HG03097 (cell line): ENCODE measurements around the gene NEK9.
"Not testable (repeated sequence)": the region's sequence is repeated elsewhere in the genome, so short reads cannot be mapped to it uniquely, and the experiment has no call there.

ENCODE experiments used
- ATAC-seq: cut with Tn5 transposase; IDR thresholded peaks from one replicate; pipeline ENCODE4 v1.9.1; 2021; ENCODE audit not compliant: unreplicated experiment, low FRiP score

NEK9 gene

DNA sequence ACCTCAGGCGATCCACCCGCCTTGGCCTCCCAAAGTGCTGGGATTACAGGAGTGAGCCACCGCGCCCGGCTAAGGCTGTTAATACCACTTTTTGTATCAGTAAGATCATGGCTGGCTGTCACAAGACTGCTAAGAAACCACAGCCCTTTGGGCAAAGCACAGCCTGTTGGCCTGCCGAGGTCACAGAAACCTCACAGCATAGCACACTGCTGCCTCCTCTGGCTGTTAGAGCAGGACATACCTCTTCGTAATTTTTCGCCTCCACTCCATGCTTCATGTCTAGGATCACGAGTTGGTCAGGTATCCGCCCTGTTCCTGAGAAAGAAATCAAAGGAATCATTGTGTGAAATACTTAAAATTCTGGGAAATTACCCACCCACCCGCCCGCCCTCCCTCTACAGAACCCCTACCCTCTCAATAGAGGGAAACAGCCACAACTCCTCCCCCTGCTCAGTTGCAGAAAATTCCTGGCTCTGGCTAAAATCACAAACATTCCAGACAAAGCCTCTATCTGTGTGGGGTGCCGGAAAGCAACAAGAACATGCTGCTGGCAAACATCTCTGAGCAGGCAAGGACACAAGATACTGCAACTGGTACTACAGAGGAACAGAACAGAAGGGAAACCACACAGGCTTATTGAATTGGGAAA is 20.7 kb upstream of the NEK9 start:
- ATAC-seq: no peak

DNA sequence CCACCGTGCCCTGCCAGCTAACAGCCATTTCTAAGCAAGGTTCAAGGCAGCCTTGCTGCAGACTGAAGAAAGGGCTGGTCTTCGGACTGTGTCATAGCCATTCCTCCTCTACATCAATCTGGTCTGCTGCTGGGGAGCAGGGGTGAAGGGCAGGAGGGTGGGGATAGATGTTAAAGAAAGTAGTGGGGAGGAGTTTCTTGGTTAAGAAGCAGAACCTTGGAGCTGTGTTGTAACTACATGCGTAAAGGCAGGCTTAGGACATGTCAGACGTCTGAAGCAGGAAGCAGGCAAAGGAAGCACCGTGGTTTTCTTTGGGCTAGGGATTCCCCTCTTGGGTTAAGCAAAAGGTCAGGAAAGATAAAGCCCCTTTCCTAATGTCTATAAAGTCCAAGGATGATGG is 18.1 kb upstream of the NEK9 start:
- no peak for ATAC-seq

DNA sequence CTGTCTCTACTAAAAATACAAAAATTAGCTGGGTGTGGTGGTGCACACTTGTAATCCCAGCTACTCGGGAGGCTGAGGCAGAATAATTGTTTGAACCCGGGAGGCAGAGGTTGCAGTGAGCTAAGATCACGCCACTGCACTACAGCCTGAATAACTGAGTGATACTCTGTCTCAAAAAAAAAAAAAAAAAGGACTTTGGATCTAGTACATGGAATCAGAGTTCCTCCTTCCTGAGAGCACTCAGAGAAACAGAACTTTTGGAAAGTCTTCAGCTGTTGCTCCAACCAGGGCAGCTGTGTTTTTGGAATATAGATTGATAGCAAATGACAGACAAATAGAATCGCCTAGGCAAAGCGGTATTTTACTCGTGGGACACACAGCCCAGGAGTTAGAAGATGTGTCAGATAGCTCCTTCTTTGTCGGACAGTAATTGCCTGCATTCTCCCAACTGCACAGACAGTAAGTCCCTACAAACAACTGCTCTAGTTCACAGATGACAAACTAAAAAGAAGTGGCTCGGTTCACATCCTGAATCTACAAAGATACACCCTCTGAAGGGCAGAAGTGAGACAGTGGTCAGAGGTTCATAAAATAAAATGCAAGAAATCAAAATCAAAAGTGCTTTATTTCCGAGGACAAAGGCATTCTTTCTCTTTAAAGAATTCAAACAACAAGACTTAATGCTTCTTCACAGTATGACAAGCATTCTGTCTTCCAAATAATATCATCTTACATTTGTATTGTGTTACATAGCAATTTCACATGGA is 17.1 kb upstream of the NEK9 start:
- no peak for ATAC-seq

DNA sequence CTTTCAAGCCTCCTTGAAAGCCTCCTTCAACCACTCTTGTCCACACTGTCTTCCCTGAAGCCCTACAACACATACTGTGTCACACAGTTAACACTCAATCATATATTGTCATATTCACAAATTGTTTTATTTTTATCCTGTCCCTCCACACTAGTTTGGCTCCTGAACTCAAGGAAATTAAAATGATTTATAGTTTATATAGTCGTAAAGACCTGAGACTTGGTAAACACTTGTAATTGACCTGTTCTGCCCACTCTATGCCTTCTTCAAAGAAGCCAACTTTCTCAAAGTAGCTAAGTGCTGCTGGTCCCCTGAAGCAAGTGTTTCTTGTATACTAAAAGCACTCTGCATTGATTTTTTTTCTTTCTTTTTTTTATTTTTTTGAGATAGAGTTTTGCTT is 15.6 kb upstream of the NEK9 start:
- no peak for ATAC-seq

DNA sequence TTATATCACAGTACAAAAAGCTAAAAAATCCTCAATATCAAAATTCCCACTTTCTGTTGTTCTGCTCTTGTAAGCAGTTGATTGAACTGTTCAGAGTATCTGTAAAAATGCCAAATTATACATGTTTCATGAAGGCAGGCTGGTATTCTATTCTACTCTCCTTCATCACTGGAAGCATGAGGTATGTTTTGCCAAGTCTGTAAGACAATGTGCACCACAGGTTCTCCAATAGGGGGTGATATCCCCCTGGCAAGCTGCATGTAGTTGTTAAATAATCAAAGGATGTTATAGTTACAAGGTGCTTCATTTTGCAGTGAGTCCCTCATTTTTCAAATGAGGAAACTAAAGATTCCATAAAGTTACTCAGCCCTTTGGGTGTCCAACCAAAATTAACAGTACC is 15.1 kb upstream of the NEK9 start:
- ATAC-seq: no peak

DNA sequence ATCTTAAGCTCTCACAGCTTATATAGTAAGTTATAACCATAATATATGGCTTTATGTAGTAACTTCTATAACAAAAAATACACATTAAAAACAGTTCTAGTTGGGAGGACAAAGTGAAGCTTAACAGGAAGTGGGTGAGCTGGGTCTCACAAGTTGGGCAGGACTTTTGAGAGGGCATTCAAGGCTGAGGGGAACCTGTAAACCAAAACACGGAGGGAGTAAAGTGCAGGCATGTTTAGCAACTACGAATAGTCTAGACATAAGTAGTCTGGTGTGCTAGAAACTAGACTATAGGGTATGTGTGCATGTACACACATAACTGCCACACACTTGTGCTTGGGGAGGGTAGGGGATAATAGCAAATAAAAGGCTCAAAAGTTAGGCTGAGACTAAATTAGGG is 14.2 kb upstream of the NEK9 start:
- ATAC-seq: no peak

DNA sequence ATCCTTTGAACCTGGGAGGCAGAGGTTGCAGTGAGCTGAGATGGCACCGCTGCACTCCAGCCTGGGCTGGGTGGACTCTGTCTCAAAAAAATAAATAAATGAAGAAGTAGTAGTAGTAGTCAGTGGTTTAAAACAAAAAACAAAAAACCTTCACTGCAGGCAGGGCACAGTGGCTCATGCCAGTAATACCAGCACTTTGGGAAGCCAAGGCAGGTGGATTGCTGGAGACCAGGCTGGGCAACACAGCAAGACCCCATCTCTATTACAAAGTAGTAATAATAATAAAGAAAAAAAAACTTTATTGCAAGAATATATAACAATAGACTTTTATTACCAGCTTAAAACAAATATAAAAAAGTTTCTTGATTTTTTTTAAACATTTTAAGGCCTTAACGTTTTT is 13.8 kb upstream of the NEK9 start:
- ATAC-seq: no peak

DNA sequence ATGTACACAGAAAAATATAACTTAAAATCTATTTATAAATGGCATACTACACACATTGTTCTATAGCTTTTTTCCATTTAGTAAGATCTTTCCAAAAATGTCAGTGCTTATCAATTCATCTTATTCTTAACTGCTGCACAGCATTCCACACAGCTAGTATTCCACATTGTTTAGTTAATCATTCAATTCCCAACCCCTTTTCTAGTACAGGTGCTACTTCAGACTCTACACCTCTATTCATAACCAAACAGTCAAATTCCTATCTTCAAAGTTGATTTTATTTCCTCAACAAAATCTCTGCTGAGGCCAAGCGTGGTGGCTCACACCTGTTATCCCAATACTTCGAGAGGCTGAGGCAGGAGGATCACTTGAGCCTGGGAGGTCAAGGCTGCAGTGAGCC is 12.3 kb upstream of the NEK9 start:
- no peak for ATAC-seq

DNA sequence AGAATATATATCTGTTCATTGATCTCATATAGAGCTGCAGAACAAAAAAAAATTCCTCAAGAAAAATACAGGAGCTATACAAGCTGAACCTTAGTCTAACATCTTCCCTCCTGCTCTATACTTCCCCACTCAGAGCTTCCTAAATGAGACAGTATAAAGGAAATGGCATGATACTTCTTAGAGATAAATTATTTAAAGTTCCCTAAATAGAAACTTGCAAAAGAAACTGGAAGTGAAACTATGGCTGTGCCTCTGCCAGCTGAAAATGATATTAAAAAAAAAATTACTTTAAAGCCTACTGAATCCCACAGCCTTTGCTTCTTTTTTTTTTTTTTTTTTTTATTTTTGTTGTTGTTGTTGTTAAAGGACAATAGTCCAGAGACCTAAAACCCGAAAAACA is 11.6 kb upstream of the NEK9 start:
- ATAC-seq: no peak

DNA sequence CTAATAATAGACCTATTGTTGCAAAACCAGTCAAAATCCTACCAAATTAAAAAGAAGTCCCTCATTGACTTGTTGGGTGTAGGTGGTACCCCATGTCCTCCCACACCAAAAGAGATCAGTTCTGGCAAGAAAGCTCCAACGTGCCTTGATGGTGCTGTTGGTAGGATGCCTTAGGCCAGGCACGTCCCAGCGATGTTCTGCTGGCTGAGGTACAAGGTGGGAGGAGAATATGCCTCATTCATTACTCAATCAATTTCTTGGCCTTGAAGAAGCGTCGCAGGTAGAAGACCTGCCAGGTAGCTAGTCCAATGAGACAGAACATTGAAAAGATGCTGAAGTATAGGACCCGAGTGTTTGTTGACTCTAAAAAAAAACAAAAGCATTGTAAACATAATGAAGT is 7.8 kb upstream of the NEK9 start:
- ATAC-seq: no peak

DNA sequence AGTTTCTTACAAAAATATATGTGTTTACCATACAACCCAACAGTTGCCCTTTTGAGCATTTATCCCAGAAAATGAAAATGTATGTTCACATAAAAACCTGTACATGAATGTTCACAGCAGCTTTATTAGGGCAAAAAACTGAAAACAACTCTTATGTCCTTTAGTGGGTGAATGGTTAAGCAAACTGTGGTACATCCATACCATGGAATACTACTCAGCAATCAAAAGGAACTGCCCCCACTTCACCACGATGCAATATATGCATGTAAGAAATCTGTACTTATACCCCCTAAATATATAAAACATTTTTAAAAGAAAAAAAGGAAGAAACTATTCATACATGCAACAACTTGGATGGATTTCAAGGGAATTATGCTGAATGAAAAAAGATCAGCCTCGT is 6.7 kb upstream of the NEK9 start:
- no peak for ATAC-seq

DNA sequence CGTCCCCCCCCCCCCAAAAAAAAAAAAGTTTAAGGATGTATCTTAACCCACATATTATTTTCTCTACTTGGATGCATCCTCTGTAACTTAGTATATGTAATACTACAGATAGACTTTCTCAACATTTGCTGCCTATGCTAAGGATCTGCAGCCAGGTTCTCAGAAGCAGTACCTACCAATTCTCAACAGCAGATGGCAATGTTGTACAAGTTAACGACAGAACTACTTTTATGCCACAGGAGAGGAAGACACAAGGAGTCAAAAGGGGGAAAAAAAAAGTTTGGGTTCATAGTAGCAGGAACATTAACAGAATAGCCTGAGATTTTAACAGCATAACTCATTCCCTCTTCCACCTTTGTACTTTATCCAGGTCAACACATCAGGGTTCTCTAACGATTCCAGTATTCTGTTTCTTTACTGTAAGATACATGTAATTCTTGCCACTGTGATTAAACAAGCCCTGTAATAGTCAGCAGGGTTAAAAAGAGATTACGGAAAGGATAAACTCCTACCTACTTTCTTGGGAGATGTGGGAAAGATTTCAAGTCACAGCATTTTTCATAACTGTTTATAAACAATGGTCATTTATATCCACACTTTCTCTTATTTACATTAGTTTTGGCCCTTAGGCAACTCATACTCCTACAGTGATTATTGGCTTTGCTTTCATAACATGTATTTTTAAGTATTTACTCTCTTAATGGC is 5.7 kb upstream of the NEK9 start:
- no peak for ATAC-seq

DNA sequence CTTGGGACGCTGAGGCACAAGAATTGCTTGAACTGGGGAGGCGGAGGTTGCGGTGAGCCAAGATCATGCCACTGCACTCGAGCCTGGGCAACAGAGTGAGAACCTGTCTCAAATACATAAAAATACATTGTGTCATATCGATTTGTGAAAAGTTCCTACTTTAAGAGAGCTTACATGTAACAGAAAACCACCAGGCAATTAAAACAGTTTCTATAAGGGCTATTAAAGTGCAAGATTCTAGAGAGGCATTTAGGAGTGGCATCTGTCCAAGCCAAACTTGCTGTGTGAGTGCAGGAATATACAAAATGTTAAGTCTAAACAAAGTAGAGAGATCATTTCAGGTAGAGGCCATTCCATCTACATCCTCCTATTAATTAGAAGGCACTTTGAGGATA is 1.7 kb upstream of the NEK9 start:
- ATAC-seq: no peak

DNA sequence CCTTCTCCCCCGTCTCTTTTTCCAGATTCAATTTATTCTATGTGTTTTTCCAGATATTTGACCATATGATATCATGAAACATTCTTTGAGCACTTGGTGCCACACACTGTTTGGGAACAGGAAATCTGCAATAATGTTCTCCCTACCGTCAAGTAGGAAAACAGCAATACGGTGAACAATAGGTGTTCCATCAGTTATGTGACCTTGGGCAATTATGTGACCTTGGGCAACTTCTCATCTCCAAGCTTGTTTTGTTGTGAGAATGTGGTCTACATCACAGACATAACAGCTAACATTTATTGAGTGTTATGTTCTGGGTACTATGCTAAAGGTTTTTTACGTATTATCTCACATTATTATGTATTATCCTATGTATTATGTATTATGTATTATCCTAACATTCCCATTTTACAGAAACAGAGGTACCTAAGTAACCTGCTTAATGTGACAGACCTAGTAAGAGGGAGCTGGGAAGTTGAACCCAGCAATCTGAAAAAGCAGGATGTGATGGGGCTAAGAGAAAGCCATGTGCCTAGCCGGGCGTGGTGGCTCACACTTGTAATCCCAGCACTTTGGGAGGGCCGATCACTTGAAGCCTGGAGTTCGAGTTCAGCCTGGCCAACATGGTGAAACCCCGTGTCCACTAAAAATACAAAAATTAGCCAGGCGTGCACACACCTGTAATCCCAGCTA is 1.2 kb upstream of the NEK9 start:
- ATAC-seq: no peak

DNA sequence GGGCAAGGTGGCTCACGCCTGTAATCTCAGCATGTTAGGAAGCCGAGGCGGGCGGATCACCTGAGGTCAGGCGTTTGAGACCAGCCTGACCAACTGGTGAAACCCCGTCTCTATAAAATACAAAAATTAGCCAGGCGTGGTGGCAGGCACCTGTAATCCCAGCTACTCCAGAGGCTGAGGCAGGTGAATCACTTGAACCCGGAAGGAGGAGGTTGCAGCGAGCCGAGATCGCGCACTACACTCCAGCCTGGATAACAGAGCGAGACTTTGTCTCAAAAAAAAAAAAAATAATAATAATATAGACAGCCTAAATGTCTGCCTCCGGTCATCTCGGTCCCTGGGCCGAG is 599 bp upstream of the NEK9 start:
- ATAC-seq: not testable (repeated sequence)

DNA sequence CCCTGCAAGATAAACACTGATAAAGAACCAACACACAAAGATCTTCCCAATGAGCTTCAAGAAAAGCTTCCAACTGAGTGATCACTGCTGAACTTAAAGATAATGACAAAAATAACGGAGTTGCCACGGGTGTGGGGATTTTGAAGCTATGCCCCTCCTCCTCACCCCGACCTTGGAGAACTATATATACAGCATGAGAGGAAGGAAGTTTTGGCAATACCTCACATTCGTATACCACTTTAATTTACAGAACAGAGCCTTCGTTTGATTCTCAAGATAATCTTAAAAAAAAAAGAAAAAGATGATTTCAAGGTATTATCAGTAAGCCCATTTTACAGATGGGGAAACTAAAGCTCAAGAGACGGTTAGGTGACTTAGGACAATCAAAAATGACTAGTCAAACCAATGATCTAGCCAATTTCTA is 715 bp downstream of the NEK9 start:
- no peak for ATAC-seq

DNA sequence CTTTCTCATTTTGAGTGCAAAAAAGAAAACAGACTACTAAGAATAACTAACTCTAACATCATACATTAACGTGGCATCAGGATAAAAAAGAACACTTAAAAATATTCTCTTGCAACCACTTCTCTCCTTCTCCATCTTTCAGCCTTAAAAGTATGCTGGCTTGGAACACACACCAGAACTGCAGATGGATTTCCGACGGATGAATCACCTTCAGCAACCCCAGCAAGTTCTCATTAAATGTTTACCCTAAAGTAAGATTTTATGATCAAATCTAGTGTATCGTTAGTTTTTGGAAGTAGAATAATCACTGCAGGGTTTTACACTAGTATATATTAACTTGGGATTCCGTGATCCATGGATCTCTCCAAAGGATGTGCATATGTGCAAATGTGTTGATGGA is 1.2 kb downstream of the NEK9 start:
- no peak for ATAC-seq

DNA sequence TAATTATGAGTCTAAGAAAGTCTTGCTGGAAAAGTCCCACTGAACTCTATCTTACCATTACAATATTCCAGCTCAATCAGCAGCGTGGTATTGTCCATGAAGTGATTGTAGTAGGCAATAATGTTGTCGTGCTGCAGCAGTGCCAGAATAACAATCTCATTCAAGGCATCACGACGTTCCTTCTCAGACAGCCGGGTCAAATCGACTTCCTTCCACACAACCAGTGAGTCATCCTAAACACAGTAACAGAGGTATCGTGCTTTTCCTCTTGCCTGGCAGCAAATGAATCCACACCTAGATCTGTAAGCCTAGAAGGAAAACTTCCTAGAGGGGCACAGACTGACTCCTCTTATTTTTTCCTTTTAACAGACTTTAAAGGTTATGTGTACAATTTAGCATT is 2.9 kb downstream of the NEK9 start:
- no peak for ATAC-seq

DNA sequence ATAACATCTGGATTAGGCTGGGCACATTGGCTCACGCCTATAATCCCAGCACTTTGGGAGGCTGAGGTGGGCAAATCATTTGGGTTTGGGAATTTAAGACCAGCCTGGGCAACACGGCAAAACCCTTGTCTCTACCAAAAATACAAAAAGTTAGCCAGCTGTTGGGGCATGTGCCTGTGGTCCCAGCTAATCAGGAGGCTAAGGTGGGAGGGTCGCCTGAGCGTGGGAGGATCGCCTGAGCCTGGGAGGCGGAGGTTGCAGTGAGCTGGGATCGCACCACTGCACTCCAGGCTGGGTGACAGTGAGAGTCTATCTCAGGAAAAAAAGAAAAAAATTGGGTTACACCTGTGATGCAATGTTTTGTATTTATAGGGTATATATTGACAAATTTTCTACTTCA is 5.3 kb downstream of the NEK9 start:
- ATAC-seq: no peak

DNA sequence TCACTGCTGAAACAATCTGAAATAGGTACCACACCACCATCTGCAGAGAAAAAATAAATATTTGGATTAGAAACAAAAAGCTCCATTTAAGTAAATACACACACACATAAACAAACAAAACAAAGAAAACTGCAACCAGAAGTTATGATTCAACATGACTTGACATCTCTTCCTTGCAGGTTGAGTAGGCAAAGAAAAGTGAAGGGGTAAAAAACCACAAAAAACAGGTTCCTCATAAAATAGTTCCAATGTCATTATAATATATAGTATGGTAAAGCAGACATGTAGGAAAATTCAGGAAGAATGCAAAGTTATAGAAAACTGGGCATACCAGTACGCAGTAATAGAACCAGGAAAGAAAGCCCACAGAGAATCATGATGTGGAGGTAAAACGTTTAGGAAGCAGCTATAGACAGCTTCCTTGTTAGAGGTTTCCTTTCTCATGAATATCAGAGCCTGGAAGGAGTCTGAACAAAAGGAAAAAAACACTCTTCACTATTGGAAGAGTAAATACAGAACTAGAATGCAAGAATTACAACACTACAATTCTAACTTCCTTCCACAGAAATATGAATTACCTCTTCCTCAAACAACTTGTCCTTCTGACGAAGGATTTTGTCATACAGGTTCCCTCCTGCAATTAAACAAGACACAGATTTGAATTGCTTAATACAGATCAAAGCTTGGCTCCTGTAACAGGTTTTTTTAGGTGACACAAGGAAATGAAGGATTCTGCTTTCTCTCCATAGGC is 6.1 kb downstream of the NEK9 start:
- ATAC-seq: no peak

DNA sequence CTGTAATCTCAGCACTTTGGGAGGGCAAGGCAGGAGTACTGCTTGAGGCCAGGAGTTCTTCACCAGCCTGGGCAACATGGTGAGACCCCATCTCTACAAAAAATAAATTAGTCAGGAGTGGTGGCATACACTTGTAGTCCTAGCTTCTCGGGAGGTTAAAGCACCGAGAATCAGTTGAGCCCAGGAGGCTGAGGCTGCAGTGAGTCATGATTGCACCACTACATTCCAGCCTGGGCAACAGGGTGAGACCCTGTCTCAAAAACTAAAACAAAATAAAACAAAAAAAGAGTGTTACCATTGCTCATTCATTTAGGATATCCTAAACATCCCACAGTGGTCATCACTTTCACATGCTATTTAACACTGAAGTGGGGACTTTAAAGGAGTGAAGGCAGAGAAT is 7.8 kb downstream of the NEK9 start:
- no peak for ATAC-seq
